ENCODE measurements around the gene GRK5. TPM values are rescaled to one million over a fixed set of nuclear protein-coding genes. Genes with fewer than 3 reads are reported as not detected.

The GRK5 gene
- total and polyA plus RNA-seq, 2 donors, result 23.8 to 27.0 TPM

GRCh38 chr10:119312241-119312640, 104.9 kb downstream of the GRK5 start:
- H3K27ac ChIP-seq (ENCODE audit: low read depth), result no peak overlapping the region

DNA sequence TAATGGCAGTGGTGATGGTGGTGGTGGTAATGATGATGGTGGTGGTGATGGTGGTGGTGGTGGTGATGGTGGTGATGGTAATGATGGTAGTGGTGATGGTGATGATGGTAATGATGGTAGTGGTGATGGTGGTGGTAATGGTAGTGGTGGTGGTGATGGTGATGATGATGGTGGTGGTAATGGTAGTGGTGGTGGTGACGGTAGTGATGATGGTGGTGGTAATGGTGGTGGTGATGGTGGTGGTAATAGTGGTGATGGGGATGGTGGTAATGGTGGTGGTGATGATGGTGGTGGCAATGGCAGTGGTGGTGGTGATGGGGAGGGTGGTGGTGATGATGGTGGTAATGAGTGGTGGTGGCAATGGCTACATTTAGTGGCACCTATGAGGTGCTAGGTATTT, 105.7 kb downstream of the GRK5 start:
- no peak overlapping the region for H3K4me3 ChIP-seq (ENCODE audit: low read depth, low read length)
- H3K36me3 ChIP-seq (ENCODE audit: insufficient read depth), result no peaks in the 10 kb centered on the region
- 48% methylated on average over 1 of the region's 1 CpG for WGBS
- no peak overlapping the region for H3K27ac ChIP-seq (ENCODE audit: low read depth)
- DNase-seq (ENCODE audit: extremely low spot score), result no peak
- no peaks in the 10 kb centered on the region for H3K4me1 ChIP-seq (ENCODE audit: insufficient read depth)

More at GRCh38 chr10:119312241-119312640, 104.9 kb downstream of the GRK5 start:
- 67% methylated on average over 5 of the region's 5 CpGs for WGBS
- no peak for DNase-seq (ENCODE audit: extremely low spot score)
- Histone ChIP-seq H3K4me3 (ENCODE audit: low read depth, low read length) (no peak overlapping the region), H3K4me1 (ENCODE audit: insufficient read depth) (no peaks in the 10 kb centered on the region), H3K36me3 (ENCODE audit: insufficient read depth) (no peaks in the 10 kb centered on the region)

DNA sequence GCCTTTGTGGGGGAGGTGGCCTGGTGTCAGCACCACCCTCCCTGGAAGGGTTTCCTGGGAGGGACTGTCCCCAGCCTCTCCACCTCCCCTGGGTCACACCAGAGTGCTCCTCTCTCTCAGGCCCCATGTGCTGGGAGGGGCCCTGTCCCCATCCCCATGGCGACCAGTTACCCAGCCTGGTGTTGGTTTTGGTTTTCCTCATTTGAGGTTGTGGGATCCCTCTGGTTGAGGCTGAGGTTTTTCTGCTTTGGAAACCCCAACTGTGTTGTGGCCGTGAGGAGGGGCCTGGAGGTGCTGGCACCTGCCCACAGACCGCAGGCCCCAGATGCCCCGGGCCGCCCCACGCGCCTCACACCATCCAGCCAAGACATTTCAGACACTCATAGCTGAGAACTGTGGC, 106.3 kb downstream of the GRK5 start:
- no peak overlapping the region for H3K27ac ChIP-seq (ENCODE audit: low read depth)
- DNase-seq (ENCODE audit: extremely low spot score), result no peak
- 91% methylated on average over 7 of the region's 7 CpGs for WGBS
- H3K4me3 ChIP-seq (ENCODE audit: low read depth, low read length), result no peak overlapping the region
- no peaks in the 10 kb centered on the region for H3K36me3 ChIP-seq (ENCODE audit: insufficient read depth)
- H3K4me1 ChIP-seq (ENCODE audit: insufficient read depth), result no peaks in the 10 kb centered on the region

- no peak overlapping the region for H3K27ac ChIP-seq (ENCODE audit: low read depth)
- H3K4me3 ChIP-seq (ENCODE audit: low read depth, low read length), result no peak overlapping the region
- 97% methylated on average over 11 of the region's 11 CpGs for WGBS
- no peaks in the 10 kb centered on the region for H3K4me1 ChIP-seq (ENCODE audit: insufficient read depth)
- no peaks in the 10 kb centered on the region for H3K36me3 ChIP-seq (ENCODE audit: insufficient read depth)
- DNase-seq (ENCODE audit: extremely low spot score), result no peak
Measured at GRCh38 chr10:119314061-119314460, 106.7 kb downstream of the GRK5 start.

DNA sequence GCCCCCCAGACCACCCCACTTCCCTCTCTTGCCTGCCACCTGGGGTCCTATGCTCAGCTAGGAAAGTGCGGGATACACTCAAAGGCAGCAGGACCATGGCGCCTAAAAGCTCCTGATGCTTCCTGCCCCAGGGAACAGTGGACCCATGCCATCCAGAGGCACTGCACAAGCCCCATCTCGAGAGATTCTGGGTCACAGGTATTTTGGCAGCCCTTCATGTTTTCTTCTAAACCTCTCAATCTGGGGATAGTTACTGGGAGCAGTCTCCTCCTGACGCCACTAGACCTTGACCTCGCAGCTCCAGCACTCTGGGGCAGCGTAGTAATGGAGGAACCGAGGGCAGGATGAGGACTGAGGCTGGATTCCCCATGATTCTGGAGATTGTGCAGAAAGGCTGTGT, 107.1 kb downstream of the GRK5 start:
- no peak overlapping the region for H3K27ac ChIP-seq (ENCODE audit: low read depth)
- no peaks in the 10 kb centered on the region for H3K36me3 ChIP-seq (ENCODE audit: insufficient read depth)
- WGBS, result 96% methylated on average over 7 of the region's 7 CpGs
- H3K4me3 ChIP-seq (ENCODE audit: low read depth, low read length), result no peak overlapping the region
- no peak for DNase-seq (ENCODE audit: extremely low spot score)
- no peaks in the 10 kb centered on the region for H3K4me1 ChIP-seq (ENCODE audit: insufficient read depth)

GRCh38 chr10:119315128-119316001, 108.0 kb downstream of the GRK5 start:
- DNase-seq (ENCODE audit: extremely low spot score), result no peak
- WGBS, result 67% methylated on average over 16 of the region's 16 CpGs
- Histone ChIP-seq H3K4me3 (ENCODE audit: low read depth, low read length) (no peak overlapping the region), H3K36me3 (ENCODE audit: insufficient read depth) (no peaks in the 10 kb centered on the region), H3K4me1 (ENCODE audit: insufficient read depth) (no peaks in the 10 kb centered on the region), H3K27ac (ENCODE audit: low read depth) (no peak overlapping the region)

GRCh38 chr10:119316002-119316358, 108.6 kb downstream of the GRK5 start:
- Histone ChIP-seq H3K36me3 (ENCODE audit: insufficient read depth) (no peaks in the 10 kb centered on the region), H3K4me3 (ENCODE audit: low read depth, low read length) (no peak overlapping the region), H3K4me1 (ENCODE audit: insufficient read depth) (no peaks in the 10 kb centered on the region), H3K27ac (ENCODE audit: low read depth) (no peak overlapping the region)
- DNase-seq (ENCODE audit: extremely low spot score), result no peak
- WGBS, result 98% methylated on average over 2 of the region's 2 CpGs

DNA sequence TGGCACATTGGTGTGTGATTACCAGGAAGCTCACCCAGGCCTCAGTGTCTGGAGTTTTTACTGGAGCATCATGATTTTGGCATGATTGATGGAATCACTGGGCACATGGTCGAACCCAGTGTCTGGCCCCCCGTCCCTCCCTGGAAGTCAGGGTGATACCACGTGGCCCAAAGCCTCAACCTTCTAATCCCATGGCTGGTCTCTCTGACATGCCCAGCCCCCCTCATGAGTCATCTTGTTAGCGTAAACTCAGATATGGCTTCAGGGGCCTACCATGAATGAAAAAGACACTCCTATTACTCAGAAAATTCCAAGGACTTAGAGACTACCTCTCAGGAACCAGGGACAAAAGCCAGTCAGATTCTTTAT, 109.3 kb downstream of the GRK5 start:
- H3K4me3 ChIP-seq (ENCODE audit: low read depth, low read length), result no peak overlapping the region
- WGBS, result 37% methylated on average over 4 of the region's 4 CpGs
- no peaks in the 10 kb centered on the region for H3K4me1 ChIP-seq (ENCODE audit: insufficient read depth)
- no peaks in the 10 kb centered on the region for H3K36me3 ChIP-seq (ENCODE audit: insufficient read depth)
- H3K27ac ChIP-seq (ENCODE audit: low read depth), result no peak overlapping the region
- DNase-seq (ENCODE audit: extremely low spot score), result no peak

DNA sequence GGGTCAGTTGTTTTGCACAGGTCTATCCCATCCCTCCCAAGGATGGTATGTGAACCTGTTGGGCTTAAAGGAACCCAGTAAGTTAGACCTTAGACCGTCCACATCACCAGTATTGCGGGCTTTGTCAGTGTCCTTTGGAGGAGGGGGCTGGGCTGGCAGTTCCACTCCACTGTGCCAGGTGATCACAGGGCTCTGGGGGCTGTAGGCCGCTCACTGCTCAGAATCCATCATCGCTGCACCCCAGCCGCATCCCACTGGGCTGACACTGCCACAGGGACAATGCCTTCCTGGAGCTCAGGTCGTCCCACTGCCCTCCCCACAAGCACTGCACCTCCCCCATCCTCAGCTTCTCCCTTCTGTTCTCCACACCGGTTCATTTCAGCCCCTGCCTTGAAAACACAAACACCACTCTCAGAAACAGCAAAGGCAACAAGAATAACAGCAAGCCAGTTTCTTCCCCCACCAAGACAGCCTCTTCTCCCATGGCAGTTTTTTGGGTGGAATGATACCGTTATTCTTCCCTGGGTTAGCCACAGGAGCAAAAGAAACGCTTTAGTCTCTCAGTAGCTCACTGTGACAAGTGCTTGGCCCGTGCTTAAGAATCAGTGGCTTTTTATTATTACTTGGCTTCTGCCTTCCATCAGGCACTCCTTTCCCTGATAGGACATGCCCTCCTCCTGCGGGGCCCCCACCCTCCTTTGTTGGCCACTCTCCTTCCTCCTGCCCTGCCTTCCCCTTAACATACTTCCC, 111.2 kb downstream of the GRK5 start:
- H3K4me1 ChIP-seq (ENCODE audit: insufficient read depth), result no peaks in the 10 kb centered on the region
- no peak overlapping the region for H3K4me3 ChIP-seq (ENCODE audit: low read depth, low read length)
- H3K27ac ChIP-seq (ENCODE audit: low read depth), result no peak overlapping the region
- no peaks in the 10 kb centered on the region for H3K36me3 ChIP-seq (ENCODE audit: insufficient read depth)
- no peak for DNase-seq (ENCODE audit: extremely low spot score)
- WGBS, result 86% methylated on average over 11 of the region's 11 CpGs

- DNase-seq (ENCODE audit: extremely low spot score), result no peak
- H3K4me1 ChIP-seq (ENCODE audit: insufficient read depth), result no peaks in the 10 kb centered on the region
Measured at GRCh38 chr10:119319161-119319919, 112.0 kb downstream of the GRK5 start.

GRCh38 chr10:119319920-119320258, 112.5 kb downstream of the GRK5 start:
- DNase-seq (ENCODE audit: extremely low spot score), result no peak
- WGBS, result 90% methylated on average over 3 of the region's 3 CpGs
- Histone ChIP-seq H3K36me3 (ENCODE audit: insufficient read depth) (no peaks in the 10 kb centered on the region), H3K4me1 (ENCODE audit: insufficient read depth) (no peaks in the 10 kb centered on the region), H3K27ac (ENCODE audit: low read depth) (no peak overlapping the region), H3K4me3 (ENCODE audit: low read depth, low read length) (no peak overlapping the region)

More at GRCh38 chr10:119319161-119319919, 112.0 kb downstream of the GRK5 start:
- no peaks in the 10 kb centered on the region for H3K36me3 ChIP-seq (ENCODE audit: insufficient read depth)
- H3K4me3 ChIP-seq (ENCODE audit: low read depth, low read length), result no peak overlapping the region
- 94% methylated on average over 16 of the region's 16 CpGs for WGBS
- no peak overlapping the region for H3K27ac ChIP-seq (ENCODE audit: low read depth)

DNA sequence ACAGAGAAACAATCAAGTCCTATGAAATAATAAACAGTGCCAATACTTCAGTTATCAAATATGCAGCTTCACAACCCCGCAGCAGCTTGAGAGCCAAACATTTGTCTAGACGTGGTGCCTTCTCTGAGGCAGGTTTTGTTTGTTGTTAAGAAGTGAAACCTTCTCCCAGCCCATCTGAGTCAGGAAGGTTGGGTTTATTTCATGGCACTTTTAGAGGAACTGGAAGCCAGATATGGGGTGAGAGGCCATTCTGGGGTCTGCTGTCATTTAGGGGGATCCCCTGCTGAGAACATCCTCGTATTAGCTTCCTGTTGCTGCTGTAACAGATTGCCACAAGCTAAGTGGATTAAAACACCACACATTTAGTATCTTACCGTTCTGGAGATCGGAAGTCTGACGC, 113.6 kb downstream of the GRK5 start:
- WGBS, result 88% methylated on average over 6 of the region's 6 CpGs
- H3K4me1 ChIP-seq (ENCODE audit: insufficient read depth), result no peaks in the 10 kb centered on the region
- H3K4me3 ChIP-seq (ENCODE audit: low read depth, low read length), result no peak overlapping the region
- H3K36me3 ChIP-seq (ENCODE audit: insufficient read depth), result no peaks in the 10 kb centered on the region
- H3K27ac ChIP-seq (ENCODE audit: low read depth), result no peak overlapping the region
- DNase-seq (ENCODE audit: extremely low spot score), result no peak

- DNase-seq (ENCODE audit: extremely low spot score), result no peak
- Histone ChIP-seq H3K36me3 (ENCODE audit: insufficient read depth) (no peaks in the 10 kb centered on the region), H3K4me3 (ENCODE audit: low read depth, low read length) (no peak overlapping the region), H3K27ac (ENCODE audit: low read depth) (no peak overlapping the region), H3K4me1 (ENCODE audit: insufficient read depth) (no peaks in the 10 kb centered on the region)
- 92% methylated on average over 16 of the region's 16 CpGs for WGBS
Measured at GRCh38 chr10:119323085-119324016, 116.0 kb downstream of the GRK5 start.
